Stimulated activated CD4-positive, alpha-beta T cell treated with anti-CD3 and anti-CD28 coated beads, Interleukin-15, amount 100 ng/mL, for 1 hour (primary cell): ENCODE data around the gene DDC.
"Not testable (repeated sequence)": the region's sequence is repeated elsewhere in the genome, so short reads cannot be mapped to it uniquely, and the experiment has no call there.

Experiments used
- DNase-seq, 2 donors: peaks; one replicate each; pipeline ENCODE4 v3.0.0-alpha.2; 2020; ENCODE audit warnings: low read depth in 1 of 2, low spot score in 1 of 2

The DDC gene

GRCh38 chr7:50529093-50529862 is 35.9 kb downstream of the DDC start:
- no peak for DNase-seq

- no peak for DNase-seq
Measured at GRCh38 chr7:50528266-50529092, 36.7 kb downstream of the DDC start.

- DNase-seq = not testable (repeated sequence)
Measured at GRCh38 chr7:50519350-50519749, 45.9 kb downstream of the DDC start.

GRCh38 chr7:50513166-50513871 is 51.9 kb downstream of the DDC start:
- no peak for DNase-seq

- DNase-seq = no peak
Measured at GRCh38 chr7:50512384-50512783, 52.8 kb downstream of the DDC start.

GRCh38 chr7:50509459-50509858 is 55.7 kb downstream of the DDC start:
- DNase-seq = no peak

GRCh38 chr7:50508471-50508943 is 56.7 kb downstream of the DDC start:
- no peak for DNase-seq

GRCh38 chr7:50507898-50508470 is 57.2 kb downstream of the DDC start:
- no peak for DNase-seq

- DNase-seq = no peak
Measured at GRCh38 chr7:50505553-50506210, 59.5 kb downstream of the DDC start.

- DNase-seq = no peak
Measured at GRCh38 chr7:50504646-50505546, 60.3 kb downstream of the DDC start.

- DNase-seq = no peak
Measured at GRCh38 chr7:50502947-50503346, 62.3 kb downstream of the DDC start.

GRCh38 chr7:50502001-50502684 is 63.1 kb downstream of the DDC start:
- no peak for DNase-seq

- no peak for DNase-seq
Measured at GRCh38 chr7:50499092-50499491, 66.1 kb downstream of the DDC start.

- no peak for DNase-seq
Measured at GRCh38 chr7:50497968-50498367, 67.2 kb downstream of the DDC start.

- DNase-seq = no peak
Measured at GRCh38 chr7:50497068-50497642, 68.0 kb downstream of the DDC start.

- DNase-seq = no peak
Measured at GRCh38 chr7:50496569-50496968, 68.6 kb downstream of the DDC start.

GRCh38 chr7:50495746-50496145 is 69.5 kb downstream of the DDC start:
- DNase-seq = no peak

- DNase-seq = no peak
Measured at GRCh38 chr7:50492770-50493519, 72.3 kb downstream of the DDC start.
